SH-SY5Y (cell line): Measurements from ENCODE around the gene SLC25A30.

ENCODE experiments used
- GATA2 ChIP-seq: IDR thresholded peaks from 2 replicates; pipeline ENCODE4 v1.6.1; 2011; ENCODE audit warnings: mild to moderate bottlenecking, low read depth, low read length
- GATA3 ChIP-seq: IDR thresholded peaks from 2 replicates; pipeline ENCODE4 v1.6.1; 2011; ENCODE audit warnings: low read depth, mild to moderate bottlenecking, low read length, moderate library complexity

DNA sequence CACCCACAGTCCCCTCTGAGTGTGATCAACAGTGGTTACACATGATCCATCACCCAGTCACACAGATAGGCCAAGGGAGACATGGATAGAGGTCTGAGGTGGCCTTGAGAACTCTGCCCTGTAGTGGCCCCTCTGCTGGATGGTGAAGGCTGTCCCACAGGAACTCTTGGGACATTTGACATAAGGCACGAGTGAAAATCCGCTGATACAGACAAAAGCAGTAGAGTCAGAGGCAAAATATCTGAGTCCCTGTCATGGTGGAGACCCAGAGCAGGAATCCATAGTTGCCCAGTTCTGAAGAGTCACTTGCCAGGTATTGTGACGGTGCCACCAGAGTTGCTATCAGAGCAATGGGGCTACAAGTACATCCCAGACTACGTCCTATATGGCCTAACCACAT, 18.8 kb upstream of the SLC25A30 start:
- TF ChIP-seq GATA2, result no peak
- no peak for TF ChIP-seq GATA3
